Measurements from ENCODE around the gene UBL4A. TPM values are rescaled to one million over a fixed set of nuclear protein-coding genes. Genes with fewer than 3 reads are reported as not detected.

UBL4A gene
- total and polyA plus RNA-seq, 2 donors (not counting 3 experiments of a cell fraction or from before 2014, with no cell fraction given) = 25.3 to 31.4 TPM

DNA sequence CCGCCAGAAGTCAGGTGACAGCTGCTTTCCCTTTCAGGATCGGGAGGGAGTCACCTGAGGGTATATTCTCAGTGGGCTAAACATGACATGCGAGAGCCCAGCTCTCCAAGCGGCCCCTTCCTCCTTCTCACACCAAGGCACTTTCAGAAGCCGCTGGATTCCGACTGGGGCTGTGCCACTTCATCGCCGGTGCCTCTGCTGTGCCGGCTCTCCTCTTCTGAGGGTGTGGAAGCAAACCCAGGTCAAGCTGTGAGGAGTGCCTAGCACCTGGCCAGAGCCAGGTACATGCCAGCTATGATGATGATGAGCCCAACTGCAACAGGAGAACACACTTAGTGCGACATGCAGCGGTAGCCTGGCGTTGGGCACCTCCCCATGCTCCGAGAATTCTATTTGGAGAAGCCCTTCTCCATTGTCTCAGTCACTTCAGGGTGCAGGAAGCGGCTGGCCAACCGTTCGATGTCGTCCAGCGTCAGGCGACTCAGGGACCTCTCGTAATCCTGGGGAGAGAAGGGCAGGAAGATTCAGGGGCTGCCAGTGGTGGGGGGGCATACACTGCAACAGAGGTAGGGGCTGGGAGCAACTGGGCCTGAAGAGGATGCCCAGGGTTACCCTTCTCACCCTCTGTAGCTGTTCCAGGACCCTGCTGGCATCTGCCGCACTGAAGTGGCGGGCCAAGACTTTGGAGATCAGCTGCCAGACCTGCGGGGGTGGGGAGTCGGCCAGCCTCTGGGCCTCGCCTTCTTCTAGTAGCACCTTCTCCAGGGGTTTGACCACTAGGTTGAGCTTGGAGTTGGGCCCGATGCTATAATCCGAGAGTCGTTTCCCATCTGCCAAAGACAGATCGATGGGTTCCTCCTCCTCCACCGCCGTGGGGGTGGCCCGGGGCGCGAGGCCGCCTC lies 1.0 kb downstream of the UBL4A start:
- Histone ChIP-seq H3K27ac (ENCODE audit: insufficient read depth, low read depth, low read length) (no peak overlapping the region), H2AFZ (ENCODE audit: low read depth, low read length) (no peak overlapping the region), H3K9ac (replicated peaks; ENCODE audit: extremely low read depth, insufficient read depth, low read length) (peak overlapping the region; percentile 36)

More for the DNA sequence above, 1.0 kb downstream of the UBL4A start:
- Histone ChIP-seq H4K20me1 (replicated peaks; ENCODE audit: control insufficient read depth, extremely low read depth, insufficient read depth, low read length) (no peaks in the 10 kb centered on the region), H3K9me1 (replicated peaks; ENCODE audit: control insufficient read depth, extremely low read depth, insufficient read depth, low read length) (no peaks in the 10 kb centered on the region), H3K27me3 (ENCODE audit: control insufficient read depth in 2 of 2, insufficient read depth in 2 of 2, low read length in 2 of 2) (no peaks in the 10 kb centered on the region), H3K4me2 (ENCODE audit: insufficient read depth, low read length) (peak overlapping the region; percentile 57), H3K4me3 (replicated peaks in 1 of 3; ENCODE audit: insufficient read depth in 1 of 3, low read depth in 1 of 3, low read length in 3 of 3) (peak overlapping the region in 2 of 3 experiments; percentile 46 to 51), H3K4me1 (ENCODE audit: control insufficient read depth, extremely low read depth, insufficient read depth, low read length) (peaks cover 3% of the 10 kb centered on the region), H3K9me3 (replicated peaks; ENCODE audit: control insufficient read depth, insufficient read depth, low read length) (no peaks in the 10 kb centered on the region), H3K36me3 (ENCODE audit: control insufficient read depth in 2 of 2, extremely low read depth in 1 of 2, insufficient read depth in 2 of 2, low read length in 2 of 2) (no peaks in the 10 kb centered on the region), H3K79me2 (ENCODE audit: control insufficient read depth, insufficient read depth, low read length) (peaks cover 10% of the 10 kb centered on the region)
- FAIRE-seq (peak; percentile 63), DNase-seq (ENCODE audit: low read depth, low spot score) (no peak)
- intact Hi-C loops (cut with micrococcal nuclease) (no loop called here), dilution Hi-C loops (cut with MboI; ENCODE audit: extremely low pct_ligation_motif_present, low sequenced_read_pairs) (no loop called here)
- CTCF ChIA-PET = interaction anchor here (2.0 kb wide), 1 partner anchor 9 kb away, joined by 7 read pairs; no protein-coding TSS in a partner anchor
- no TSS peak for BruUV-seq (replicated peaks)
- no peak for TF ChIP-seq EZH2 (IDR thresholded peaks at IDR 0.05; ENCODE audit: borderline replicate concordance, low read depth, low read length, severe bottlenecking)
- TF ChIP-seq, protein P1, sequence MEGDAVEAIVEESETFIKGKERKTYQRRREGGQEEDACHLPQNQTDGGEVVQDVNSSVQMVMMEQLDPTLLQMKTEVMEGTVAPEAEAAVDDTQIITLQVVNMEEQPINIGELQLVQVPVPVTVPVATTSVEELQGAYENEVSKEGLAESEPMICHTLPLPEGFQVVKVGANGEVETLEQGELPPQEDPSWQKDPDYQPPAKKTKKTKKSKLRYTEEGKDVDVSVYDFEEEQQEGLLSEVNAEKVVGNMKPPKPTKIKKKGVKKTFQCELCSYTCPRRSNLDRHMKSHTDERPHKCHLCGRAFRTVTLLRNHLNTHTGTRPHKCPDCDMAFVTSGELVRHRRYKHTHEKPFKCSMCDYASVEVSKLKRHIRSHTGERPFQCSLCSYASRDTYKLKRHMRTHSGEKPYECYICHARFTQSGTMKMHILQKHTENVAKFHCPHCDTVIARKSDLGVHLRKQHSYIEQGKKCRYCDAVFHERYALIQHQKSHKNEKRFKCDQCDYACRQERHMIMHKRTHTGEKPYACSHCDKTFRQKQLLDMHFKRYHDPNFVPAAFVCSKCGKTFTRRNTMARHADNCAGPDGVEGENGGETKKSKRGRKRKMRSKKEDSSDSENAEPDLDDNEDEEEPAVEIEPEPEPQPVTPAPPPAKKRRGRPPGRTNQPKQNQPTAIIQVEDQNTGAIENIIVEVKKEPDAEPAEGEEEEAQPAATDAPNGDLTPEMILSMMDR (IDR thresholded peaks at IDR 0.05; ENCODE audit: extremely low read depth in 1 of 2, insufficient read depth in 1 of 2, low read depth in 1 of 2, low read length in 2 of 2) = no peak
- TF ChIP-seq POLR2AphosphoS5 (IDR thresholded peaks at IDR 0.05; ENCODE audit: insufficient read depth, low read depth, low read length) = no peak
- no peak for TF ChIP-seq JUN (IDR thresholded peaks at IDR 0.05; ENCODE audit: borderline replicate concordance, insufficient read depth, insufficient read length, low read depth)
- no peak for TF ChIP-seq POLR2A (IDR thresholded peaks at IDR 0.05; ENCODE audit: low read depth, low read length)
- POLR2A ChIA-PET = no interaction called here
